ENCODE measurements around the gene TSPAN14.

The TSPAN14 gene

DNA sequence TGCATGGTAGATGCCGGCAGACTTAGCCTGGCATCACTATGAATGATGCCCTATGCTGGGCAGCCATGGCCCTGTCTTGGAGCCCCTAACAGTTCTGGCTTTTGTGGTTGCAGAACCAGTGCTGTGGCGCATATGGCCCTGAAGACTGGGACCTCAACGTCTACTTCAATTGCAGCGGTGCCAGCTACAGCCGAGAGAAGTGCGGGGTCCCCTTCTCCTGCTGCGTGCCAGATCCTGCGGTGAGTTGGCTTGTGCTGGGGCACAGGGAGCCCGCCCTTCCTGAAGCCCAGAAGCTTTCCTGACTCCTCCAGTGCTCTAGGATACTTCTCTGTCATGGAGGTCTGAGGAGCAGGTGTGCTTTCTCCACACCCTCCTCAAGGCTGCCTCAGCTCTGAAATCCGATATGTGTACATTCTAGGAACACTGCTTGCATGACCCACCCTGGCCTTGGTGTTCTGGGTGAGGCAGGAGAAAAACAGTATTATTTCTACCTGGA, 58.0 kb downstream of the TSPAN14 start:
- TF ChIP-seq EZH2 (optimal IDR thresholded peaks at IDR 0.05; ENCODE audit: low read depth, low read length) (no peak), EZH2phosphoT487 (IDR thresholded peaks at IDR 0.05; ENCODE audit: low read length) (no peak), CTCF (IDR thresholded peaks at IDR 0.05; ENCODE audit: low read length) (no peak)
- H3K9me3 ChIP-seq (replicated peaks; ENCODE audit: insufficient read depth, low read length) = no peaks in the 10 kb centered on the region
- H3K36me3 ChIP-seq (replicated peaks; ENCODE audit: insufficient read depth, low read length) = no peaks in the 10 kb centered on the region
- H3K4me2 ChIP-seq (ENCODE audit: low read depth, low read length) = no peak overlapping the region
- H3K27ac ChIP-seq (ENCODE audit: low read length) = no peak overlapping the region
- DNase-seq = no peak
- H2AFZ ChIP-seq (ENCODE audit: low read length) = no peak overlapping the region
- H3K27me3 ChIP-seq (replicated peaks; ENCODE audit: insufficient read depth, low read length) = no peaks in the 10 kb centered on the region
- H3K4me1 ChIP-seq (ENCODE audit: low read length) = no peaks in the 10 kb centered on the region
- no peaks in the 10 kb centered on the region for H3K79me2 ChIP-seq (ENCODE audit: low read length)
- no peaks in the 10 kb centered on the region for H3K9me2 ChIP-seq (replicated peaks; ENCODE audit: insufficient read depth, low read length)
- no peak overlapping the region for H3K4me3 ChIP-seq (ENCODE audit: low read length)
- H3K9ac ChIP-seq (ENCODE audit: low read length) = no peak overlapping the region
- no peaks in the 10 kb centered on the region for H3F3A ChIP-seq (ENCODE audit: insufficient read depth, low read length)
- H4K20me1 ChIP-seq (ENCODE audit: insufficient read depth, low read length) = no peaks in the 10 kb centered on the region

DNA sequence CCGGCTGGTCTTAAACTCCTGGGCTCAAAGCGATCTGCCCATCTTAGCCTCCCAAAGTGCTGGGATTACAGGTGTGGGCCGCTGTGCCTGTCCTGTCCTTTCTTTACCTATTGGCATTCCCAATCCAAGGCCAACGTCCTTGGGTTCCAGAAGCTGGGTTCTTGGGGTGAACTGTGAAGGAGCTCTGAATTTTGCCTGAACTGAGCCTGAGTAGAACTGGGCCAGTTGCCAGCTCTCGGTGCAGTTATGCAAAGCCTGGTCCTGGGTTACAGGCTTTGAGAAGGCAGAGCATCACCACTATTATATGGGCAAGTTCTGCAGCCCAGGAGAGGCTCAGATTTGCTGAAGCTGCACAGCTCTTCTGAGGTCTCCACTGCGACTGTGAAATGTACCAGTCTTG, 59.0 kb downstream of the TSPAN14 start:
- H3K4me1 ChIP-seq (ENCODE audit: low read length) = no peaks in the 10 kb centered on the region
- no peak overlapping the region for H3K9ac ChIP-seq (ENCODE audit: low read length)
- no peak overlapping the region for H3K27ac ChIP-seq (ENCODE audit: low read length)
- H3K36me3 ChIP-seq (replicated peaks; ENCODE audit: insufficient read depth, low read length) = no peaks in the 10 kb centered on the region
- no peaks in the 10 kb centered on the region for H3K9me3 ChIP-seq (replicated peaks; ENCODE audit: insufficient read depth, low read length)
- DNase-seq = no peak
- no peaks in the 10 kb centered on the region for H3K27me3 ChIP-seq (replicated peaks; ENCODE audit: insufficient read depth, low read length)
- no peaks in the 10 kb centered on the region for H3F3A ChIP-seq (ENCODE audit: insufficient read depth, low read length)
- H3K79me2 ChIP-seq (ENCODE audit: low read length) = no peaks in the 10 kb centered on the region
- TF ChIP-seq EZH2phosphoT487 (IDR thresholded peaks at IDR 0.05; ENCODE audit: low read length) = no peak
- TF ChIP-seq EZH2 (optimal IDR thresholded peaks at IDR 0.05; ENCODE audit: low read depth, low read length) = no peak
- no peak for TF ChIP-seq CTCF (IDR thresholded peaks at IDR 0.05; ENCODE audit: low read length)
- H2AFZ ChIP-seq (ENCODE audit: low read length) = no peak overlapping the region
- H3K4me2 ChIP-seq (ENCODE audit: low read depth, low read length) = no peak overlapping the region
- H3K9me2 ChIP-seq (replicated peaks; ENCODE audit: insufficient read depth, low read length) = no peaks in the 10 kb centered on the region
- no peak overlapping the region for H3K4me3 ChIP-seq (ENCODE audit: low read length)
- H4K20me1 ChIP-seq (ENCODE audit: insufficient read depth, low read length) = no peaks in the 10 kb centered on the region

- H3K4me3 ChIP-seq (ENCODE audit: low read length) = no peak overlapping the region
- no peaks in the 10 kb centered on the region for H3K27me3 ChIP-seq (replicated peaks; ENCODE audit: insufficient read depth, low read length)
- H3K27ac ChIP-seq (ENCODE audit: low read length) = no peak overlapping the region
- H3K36me3 ChIP-seq (replicated peaks; ENCODE audit: insufficient read depth, low read length) = no peaks in the 10 kb centered on the region
- H3K4me2 ChIP-seq (ENCODE audit: low read depth, low read length) = no peak overlapping the region
- TF ChIP-seq EZH2 (optimal IDR thresholded peaks at IDR 0.05; ENCODE audit: low read depth, low read length) (no peak), EZH2phosphoT487 (IDR thresholded peaks at IDR 0.05; ENCODE audit: low read length) (no peak), CTCF (IDR thresholded peaks at IDR 0.05; ENCODE audit: low read length) (no peak)
- H4K20me1 ChIP-seq (ENCODE audit: insufficient read depth, low read length) = no peaks in the 10 kb centered on the region
- no peaks in the 10 kb centered on the region for H3K9me3 ChIP-seq (replicated peaks; ENCODE audit: insufficient read depth, low read length)
- no peaks in the 10 kb centered on the region for H3F3A ChIP-seq (ENCODE audit: insufficient read depth, low read length)
- no peak overlapping the region for H2AFZ ChIP-seq (ENCODE audit: low read length)
- DNase-seq = no peak
- H3K9me2 ChIP-seq (replicated peaks; ENCODE audit: insufficient read depth, low read length) = no peaks in the 10 kb centered on the region
- no peaks in the 10 kb centered on the region for H3K79me2 ChIP-seq (ENCODE audit: low read length)
- H3K9ac ChIP-seq (ENCODE audit: low read length) = no peak overlapping the region
- no peaks in the 10 kb centered on the region for H3K4me1 ChIP-seq (ENCODE audit: low read length)
These were observed 61.4 kb downstream of the TSPAN14 start for GRCh38 chr10:80515511-80515910.

Data from MM.1S (cell line).